Tibial nerve (tissue), 4 donors: Measurements from ENCODE around the gene DMWD.

Experiments
- CTCF ChIP-seq, 5 experiments: fragments of 200-600 bp in 3 of 5; fragments of 450-650 bp in 2 of 5; sonication (generic) in 3 of 5; IDR thresholded peaks; one replicate each; pipeline ENCODE4 v1.5.1; 2016 to 2019; ENCODE audit warnings: antibody characterized with exemption in 5 of 5, mild to moderate bottlenecking in 3 of 5, moderate library complexity in 2 of 5
- EP300 ChIP-seq, 2 donors: sonication (generic); formaldehyde crosslinking; IDR thresholded peaks; one replicate each; pipeline ENCODE4 v1.6.1; 2017; ENCODE audit warnings: antibody characterized with exemption in 2 of 2, mild to moderate bottlenecking in 1 of 2
- POLR2A ChIP-seq, 2 donors: fragments of 450-650 bp; IDR thresholded peaks; one replicate each; pipeline ENCODE4 v1.6.1; 2017; ENCODE audit warnings: antibody characterized with exemption in 2 of 2, mild to moderate bottlenecking in 2 of 2, moderate library complexity in 2 of 2

DNA sequence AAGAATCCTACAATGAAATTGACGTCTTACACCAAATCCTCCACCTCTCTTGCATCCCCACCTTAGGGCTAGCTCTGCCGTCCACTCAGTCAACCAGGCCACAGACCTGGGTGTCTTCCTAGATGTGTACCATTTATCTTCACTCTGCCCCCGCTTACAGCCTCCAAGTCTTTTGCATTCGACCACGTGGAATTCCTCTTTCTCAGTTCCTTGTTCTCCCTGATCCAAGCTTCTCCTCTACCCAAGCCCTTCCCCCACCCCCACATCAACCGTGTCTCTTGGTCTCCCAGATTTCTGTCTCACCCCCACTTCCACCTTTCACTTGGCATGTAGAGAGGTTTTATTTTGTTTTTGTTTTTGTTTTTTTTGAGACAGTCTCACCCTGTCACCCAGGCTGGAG lies 1.2 kb upstream of the DMWD start:
- TF ChIP-seq EP300 (IDR thresholded peaks at IDR 0.05) (no peak), CTCF (IDR thresholded peaks at IDR 0.05) (no peak), POLR2A (IDR thresholded peaks at IDR 0.05) (no peak)
